Kasumi-1 (cell line): ENCODE measurements around the gene TRAF3.
"Not testable (repeated sequence)": the region's sequence is repeated elsewhere in the genome, so short reads cannot be mapped to it uniquely, and the experiment has no call there.

Source experiments
- DNase-seq, 2 experiments: peaks; one replicate each; lab custom pipeline; 2025; lab: John Stamatoyannopoulos, UW

TRAF3 gene

DNA sequence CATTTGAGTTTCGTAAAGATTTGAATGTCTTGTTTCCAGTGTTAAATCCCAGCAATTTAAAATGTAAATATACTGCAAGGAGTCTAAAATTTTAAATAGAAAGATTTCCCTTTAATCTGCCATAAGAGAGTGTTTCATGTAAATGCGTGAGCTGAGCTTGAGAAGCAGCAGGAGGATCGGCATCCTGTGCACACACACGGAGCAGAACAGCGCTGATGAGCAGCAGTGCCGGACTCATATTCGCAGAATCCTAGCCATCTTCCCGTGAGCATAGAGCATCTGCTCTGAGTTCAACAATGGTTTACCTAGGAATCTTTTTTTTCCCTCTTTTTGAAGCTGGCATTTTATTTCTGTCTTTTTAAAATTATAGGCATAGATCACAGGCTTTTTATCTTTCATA, 115.4 kb downstream of the TRAF3 start:
- DNase-seq: no peak

- DNase-seq: no peak
These were observed 116.2 kb downstream of the TRAF3 start for GRCh38 chr14:102893452-102893851.

- not testable (repeated sequence) for DNase-seq
These were observed 119.5 kb downstream of the TRAF3 start for GRCh38 chr14:102896735-102897134.

- DNase-seq: no peak
These were observed 120.2 kb downstream of the TRAF3 start for GRCh38 chr14:102897299-102898027.

GRCh38 chr14:102898298-102898697, 121.0 kb downstream of the TRAF3 start:
- no peak for DNase-seq

DNA sequence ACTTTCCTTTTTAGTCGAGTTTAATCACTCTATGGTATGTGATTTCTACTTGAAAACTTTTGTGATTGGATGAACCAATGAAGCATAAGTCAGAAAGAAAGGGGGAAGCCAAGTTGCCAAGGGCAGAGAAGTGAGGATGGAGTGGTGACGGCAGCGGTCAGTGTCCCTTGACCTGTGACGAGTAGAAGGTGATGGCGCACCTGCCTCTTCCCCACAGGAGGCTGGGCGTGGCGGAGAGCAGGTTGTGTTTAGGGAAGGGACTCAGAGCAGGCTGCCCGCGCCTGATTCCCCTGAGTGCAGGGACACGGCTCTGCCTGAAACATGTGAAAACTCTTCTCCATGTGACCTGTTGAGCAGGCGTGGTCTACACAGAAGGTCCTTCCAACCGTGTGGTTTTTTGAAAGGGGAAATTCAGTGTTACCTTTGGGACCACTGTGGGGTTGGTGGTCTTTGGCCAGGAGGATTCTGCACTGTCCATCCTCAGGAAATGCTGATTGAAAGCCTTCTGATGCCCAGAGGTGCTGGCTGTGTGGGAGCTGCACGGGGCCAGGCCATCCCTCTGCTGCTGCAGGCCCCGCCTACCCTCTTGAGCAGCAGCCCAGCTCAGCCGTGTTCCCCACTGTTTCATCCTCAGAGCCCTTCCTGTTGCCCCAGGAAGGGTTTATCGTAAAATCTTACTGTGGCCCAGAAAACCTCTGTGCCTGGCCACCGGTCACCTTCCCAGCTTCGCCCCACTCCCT, 121.7 kb downstream of the TRAF3 start:
- DNase-seq: no peak

- no peak for DNase-seq
These were observed 122.3 kb downstream of the TRAF3 start for GRCh38 chr14:102899516-102899900.

GRCh38 chr14:102900631-102901571, 123.7 kb downstream of the TRAF3 start:
- DNase-seq: no peak

DNA sequence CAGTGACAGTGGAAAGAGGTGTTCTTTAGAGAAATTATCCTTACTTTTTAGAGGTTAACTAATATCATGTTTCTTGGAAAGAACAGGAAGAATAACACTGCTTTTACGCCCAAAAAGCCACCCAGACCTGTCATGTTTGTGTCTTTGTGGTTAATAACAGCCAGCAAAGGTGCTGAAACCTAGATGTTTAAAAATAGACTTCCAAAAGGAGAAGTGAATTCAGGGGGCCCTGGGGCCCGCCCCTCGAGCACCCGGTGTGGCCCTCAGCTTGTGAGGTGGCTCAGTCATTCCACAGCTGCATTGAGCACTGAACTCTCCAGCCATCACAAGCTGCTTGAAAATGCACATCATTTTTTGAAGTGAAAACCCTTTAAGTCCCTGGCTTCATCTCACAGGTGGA, 124.4 kb downstream of the TRAF3 start:
- peak; percentile 9 to 18 for DNase-seq

DNA sequence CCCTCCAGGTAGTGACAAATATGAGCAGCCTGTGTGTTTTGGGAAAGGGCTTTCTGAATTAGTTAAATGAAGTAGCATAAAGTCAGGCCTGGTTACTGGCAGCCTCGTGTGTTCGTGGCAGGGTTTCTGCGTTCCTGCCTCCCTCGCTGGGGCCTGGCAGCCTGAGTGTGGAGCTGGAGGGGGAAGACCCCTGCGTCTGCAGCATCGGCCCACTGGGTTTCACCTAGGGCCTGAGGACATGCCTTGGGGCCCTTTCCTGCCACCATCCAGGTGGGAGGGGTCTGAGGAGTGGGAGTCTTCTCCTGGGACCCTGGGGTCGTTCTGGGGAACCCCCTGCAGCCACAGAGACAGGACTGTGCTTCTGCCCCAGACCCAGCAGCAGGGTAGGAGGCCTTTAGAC, 124.8 kb downstream of the TRAF3 start:
- DNase-seq: no peak

- DNase-seq: no peak
These were observed 125.4 kb downstream of the TRAF3 start for GRCh38 chr14:102902523-102903247.

DNA sequence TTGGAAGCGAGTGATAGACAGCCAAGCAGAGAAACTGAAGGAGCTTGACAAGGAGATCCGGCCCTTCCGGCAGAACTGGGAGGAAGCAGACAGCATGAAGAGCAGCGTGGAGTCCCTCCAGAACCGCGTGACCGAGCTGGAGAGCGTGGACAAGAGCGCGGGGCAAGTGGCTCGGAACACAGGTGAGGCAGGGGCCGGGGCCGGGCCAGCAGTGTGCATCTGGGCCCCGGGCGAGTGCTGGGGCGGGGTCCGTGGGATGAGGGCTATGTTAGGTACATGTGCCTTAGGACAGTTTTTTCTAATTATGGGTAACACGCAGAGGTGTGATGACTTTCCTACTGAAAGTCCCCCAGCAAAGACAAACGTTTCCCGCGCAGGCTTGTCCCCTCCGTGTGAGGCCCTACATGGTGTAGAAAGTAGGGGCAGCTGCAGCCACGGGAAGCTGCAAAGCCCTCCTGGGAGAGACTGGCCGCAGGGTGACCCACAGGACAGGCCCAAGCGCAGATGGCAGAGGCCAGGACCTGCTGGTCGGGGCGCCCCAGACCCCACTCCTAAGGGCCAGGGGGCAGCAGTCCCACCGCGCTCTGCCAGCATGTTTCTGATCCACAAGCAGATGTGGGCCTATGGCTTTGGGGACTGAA, 126.1 kb downstream of the TRAF3 start:
- DNase-seq: no peak

DNA sequence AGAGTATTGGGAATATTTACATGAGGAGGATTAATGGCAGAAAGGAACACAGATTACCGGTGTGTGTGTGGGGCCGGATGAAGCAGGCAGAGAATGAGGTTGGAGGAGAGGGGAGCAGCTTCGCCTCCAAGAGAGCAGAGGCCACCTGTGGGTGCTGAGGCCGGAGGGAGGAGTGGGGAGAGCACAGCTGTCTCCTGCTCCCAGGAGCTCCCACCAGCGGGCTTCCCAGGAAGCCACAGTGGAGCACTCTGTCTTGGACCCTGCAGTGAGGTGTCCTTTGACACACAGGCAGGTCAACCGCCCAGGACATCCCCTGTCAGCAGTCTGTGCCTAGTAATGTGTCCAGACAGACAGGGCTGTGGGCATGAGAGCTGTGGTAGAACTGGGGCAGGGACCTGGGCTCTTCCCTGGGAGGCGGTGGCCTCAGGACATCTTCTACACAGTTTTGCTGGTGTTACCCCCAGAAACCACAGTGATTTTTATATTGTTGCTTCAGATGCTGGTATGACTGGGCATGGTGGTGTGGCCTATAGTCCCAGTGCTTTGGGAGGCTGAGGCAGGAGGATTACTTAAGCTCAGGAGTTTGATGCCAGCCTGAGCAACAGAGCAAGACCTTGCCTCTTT, 126.8 kb downstream of the TRAF3 start:
- no peak for DNase-seq

- no peak for DNase-seq
These were observed 128.2 kb downstream of the TRAF3 start for GRCh38 chr14:102905116-102906108.

DNA sequence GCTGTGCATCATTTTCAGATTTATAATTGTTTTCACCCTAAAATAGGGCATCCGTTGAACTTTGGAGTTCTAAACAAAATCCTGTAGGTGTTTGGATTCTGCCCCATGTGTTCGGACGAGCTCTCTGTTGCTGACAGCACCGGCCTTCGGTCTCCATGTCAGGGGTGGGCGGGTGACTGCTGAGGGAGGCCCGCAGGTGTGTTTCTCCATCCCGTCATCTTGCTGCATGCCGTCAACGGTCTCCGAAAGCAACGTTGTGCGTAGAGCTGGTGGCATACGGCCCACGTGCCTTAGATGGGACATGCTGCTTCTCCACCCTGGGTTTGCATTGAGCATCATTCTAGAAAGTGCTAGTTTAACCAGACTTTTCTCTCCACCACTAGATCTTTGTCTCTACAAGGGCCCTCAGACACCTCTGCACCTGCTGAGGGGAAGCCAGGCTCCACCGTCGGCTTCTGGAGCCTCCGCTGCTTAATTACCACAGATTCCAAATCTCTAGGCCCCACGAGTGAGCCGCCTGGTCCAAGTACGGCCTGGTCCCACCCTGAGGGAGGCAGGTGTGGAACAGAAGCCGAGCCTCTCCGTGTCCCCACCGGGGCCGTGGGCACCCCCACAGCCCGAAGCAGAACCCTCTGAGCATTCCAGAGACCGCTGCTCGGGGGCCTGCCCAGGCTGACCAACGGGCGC, 129.5 kb downstream of the TRAF3 start:
- DNase-seq: no peak

DNA sequence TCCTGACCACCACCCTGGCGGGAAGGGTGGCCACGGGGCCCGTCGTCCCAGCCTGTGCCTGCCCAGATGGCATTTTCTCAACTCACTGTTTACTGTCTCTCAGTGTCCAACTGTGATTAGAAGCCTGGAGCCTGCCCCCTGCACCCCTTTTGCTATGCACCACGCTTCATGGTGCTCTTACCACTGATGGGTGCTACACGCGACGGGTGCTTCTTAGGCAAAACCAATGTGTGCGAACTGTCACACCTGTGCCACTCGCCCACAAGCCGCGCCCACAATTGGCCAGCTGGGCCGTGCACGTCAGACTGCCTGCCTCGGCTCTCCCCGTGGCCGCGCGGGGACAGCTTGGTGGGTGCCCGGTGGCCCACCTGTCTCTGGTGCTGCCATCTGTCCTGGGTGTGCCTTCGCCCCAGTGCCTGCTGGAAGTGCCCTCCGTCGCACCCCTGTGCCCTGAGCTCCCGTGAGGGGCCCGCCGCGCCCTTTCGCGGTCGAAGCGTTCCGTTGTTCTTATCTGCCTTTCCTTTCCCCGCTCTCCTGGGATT, 130.1 kb downstream of the TRAF3 start:
- DNase-seq: no peak

GRCh38 chr14:102907980-102908730, 130.9 kb downstream of the TRAF3 start:
- DNase-seq: no peak
